Adipocyte (in vitro differentiated cells): Measurements from ENCODE around the gene GABARAPL2.

ENCODE experiments used
- DNase-seq: peaks from one replicate; pipeline ENCODE4 v3.0.0-alpha.2; 2015; ENCODE audit warnings: low read depth
- H3K27me3 ChIP-seq: replicated peaks from 2 replicates; pipeline ENCODE4 v1.7.0; 2013; ENCODE audit warnings: mild to moderate bottlenecking, low read length, moderate library complexity; ENCODE audit not compliant: control insufficient read depth, insufficient read depth
- H3K36me3 ChIP-seq: 2 replicates; pipeline ENCODE4 v1.7.0; 2013; ENCODE audit warnings: low read length, mild to moderate bottlenecking, moderate library complexity; ENCODE audit not compliant: control insufficient read depth, insufficient read depth, severe bottlenecking
- H3K4me1 ChIP-seq: 2 replicates; pipeline ENCODE4 v1.7.0; 2013; ENCODE audit warnings: mild to moderate bottlenecking, low read length, moderate library complexity; ENCODE audit not compliant: control insufficient read depth, insufficient read depth
- H3K4me3 ChIP-seq: 2 replicates; pipeline ENCODE4 v1.7.0; 2013; ENCODE audit warnings: mild to moderate bottlenecking, low read length, moderate library complexity
- H3K9ac ChIP-seq: 2 replicates; pipeline ENCODE4 v1.7.0; 2013; ENCODE audit warnings: mild to moderate bottlenecking, low read length, moderate library complexity
- H3K9me3 ChIP-seq: 2 replicates; pipeline ENCODE4 v1.7.0; 2013; ENCODE audit warnings: mild to moderate bottlenecking, low read length, moderate library complexity; ENCODE audit not compliant: control insufficient read depth

GABARAPL2 gene

DNA sequence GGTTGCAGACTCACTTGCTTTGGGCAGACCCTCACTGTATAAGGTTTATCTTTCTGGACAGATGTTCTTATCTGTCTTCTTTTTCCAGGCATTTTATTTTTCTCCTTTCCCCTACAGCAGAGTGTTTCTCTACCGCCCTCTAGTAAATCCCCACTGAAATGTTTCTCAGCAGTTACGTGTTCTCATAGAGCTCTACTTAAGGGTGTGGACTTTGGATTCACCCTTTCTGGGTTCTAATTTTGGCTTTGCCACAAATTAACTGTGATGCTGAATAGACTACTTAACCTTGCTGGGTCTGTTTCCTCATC lies 54.9 kb downstream of the GABARAPL2 start:
- peaks cover 45% of the 10 kb centered on the region for H3K36me3 ChIP-seq
- H3K4me1 ChIP-seq = peaks cover 28% of the 10 kb centered on the region
- H3K27me3 ChIP-seq = no peaks in the 10 kb centered on the region
- no peaks in the 10 kb centered on the region for H3K9me3 ChIP-seq
- H3K4me3 ChIP-seq = peak overlapping the region; percentile 91
- H3K9ac ChIP-seq = peak overlapping the region; percentile 50
- DNase-seq = peak; percentile 68

DNA sequence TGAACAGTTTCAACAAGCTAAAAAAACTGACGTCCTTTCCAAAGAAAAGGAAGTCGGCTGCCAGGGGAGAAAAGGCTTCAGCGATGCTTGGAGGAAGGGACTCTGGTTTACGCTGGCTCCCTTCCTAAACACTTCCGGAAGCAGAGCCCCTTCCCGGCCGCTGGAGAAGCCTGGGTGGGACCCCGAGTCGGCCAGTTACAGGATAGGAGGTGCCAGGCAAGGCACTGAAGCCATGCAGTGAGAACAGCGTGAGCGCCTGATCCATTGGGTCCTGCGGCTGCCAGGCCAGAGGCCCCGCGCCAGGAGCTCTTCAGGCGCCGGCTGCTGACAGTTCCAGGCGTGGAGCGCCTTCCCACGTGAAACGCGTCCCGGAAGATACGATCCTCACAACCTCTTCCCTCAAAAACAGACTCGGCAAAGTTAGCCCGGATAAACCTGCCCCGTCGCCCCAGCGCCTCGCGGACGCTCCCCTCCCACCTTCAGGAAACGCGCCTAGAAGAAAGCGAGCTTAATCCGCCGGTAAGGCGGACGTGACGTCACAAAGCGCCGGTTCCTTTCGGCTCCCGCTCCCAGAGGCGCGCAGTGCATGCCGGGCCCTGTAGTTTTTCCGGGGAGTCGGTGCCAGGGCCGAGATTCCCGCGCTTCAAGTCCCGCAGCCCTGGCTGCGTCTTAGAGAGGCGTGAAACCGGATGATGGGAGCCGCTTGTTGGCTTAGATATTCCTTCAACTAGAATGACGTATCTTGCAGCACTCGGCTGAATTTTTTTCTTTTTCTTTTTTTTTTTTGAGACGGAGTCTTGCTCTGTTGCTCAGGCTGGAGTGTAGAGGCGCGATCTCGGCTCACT lies 56.8 kb downstream of the GABARAPL2 start, which contains the start of gene ADAT1:
ADAT1 (minus strand) TSS at position 521 of the 845 bp plus-strand sequence. CDS start 2,482 bp downstream, outside the sequence.
- Histone ChIP-seq H3K36me3 (peaks cover 47% of the 10 kb centered on the region), H3K9me3 (no peaks in the 10 kb centered on the region), H3K4me1 (peaks cover 28% of the 10 kb centered on the region), H3K9ac (peak within 1 kb of the TSS; percentile 91), H3K27me3 (no peaks in the 10 kb centered on the region), H3K4me3 (peak within 1 kb of the TSS; percentile 91)
- peak; percentile 100 for DNase-seq

DNA sequence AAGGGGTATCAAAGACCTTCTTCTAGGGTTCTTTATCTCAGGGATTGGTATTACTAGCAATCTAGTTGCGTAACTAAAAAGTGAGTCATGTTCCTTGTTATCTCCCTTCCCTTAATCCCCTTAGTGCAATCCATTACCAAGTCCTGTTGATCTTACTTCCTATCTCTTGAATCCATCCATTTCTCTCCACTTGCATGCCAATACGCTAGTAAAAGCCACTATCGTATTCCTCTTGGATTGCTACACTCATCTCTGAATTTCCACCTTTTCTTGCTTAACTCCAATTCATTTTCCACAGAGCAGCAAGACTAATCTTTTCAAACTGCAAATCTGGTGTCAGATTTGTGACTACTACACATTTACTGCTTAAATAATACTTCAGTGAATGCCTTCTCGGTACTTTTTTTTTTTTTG lies 58.7 kb downstream of the GABARAPL2 start:
- H3K36me3 ChIP-seq = peaks cover 51% of the 10 kb centered on the region
- H3K9ac ChIP-seq = no peak overlapping the region
- peak; percentile 48 for DNase-seq
- no peaks in the 10 kb centered on the region for H3K9me3 ChIP-seq
- H3K27me3 ChIP-seq = no peaks in the 10 kb centered on the region
- H3K4me3 ChIP-seq = no peak overlapping the region
- peaks cover 28% of the 10 kb centered on the region for H3K4me1 ChIP-seq

DNA sequence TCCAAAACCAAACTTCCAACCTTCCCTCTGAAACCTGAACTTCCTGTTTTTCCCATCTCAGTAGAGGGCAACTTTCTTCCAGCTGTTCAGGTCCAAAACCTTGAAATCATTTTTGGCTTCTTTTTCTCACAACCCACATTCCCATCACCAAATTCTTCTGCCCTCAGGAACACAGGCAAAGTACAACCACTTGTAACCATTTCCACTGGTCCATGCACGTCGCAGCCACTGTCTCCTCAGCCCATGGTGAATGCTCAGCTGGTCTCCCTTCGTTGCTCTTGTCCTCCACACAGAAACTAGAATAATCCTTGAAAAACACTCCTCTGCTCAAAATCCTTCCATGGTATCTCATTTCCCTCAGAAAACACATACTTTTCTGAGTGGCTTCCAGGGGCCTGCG lies 60.6 kb downstream of the GABARAPL2 start:
- DNase-seq = no peak
- H3K36me3 ChIP-seq = peaks cover 62% of the 10 kb centered on the region
- no peaks in the 10 kb centered on the region for H3K27me3 ChIP-seq

More for the DNA sequence above, 60.6 kb downstream of the GABARAPL2 start:
- H3K4me3 ChIP-seq = no peak overlapping the region
- no peaks in the 10 kb centered on the region for H3K9me3 ChIP-seq
- H3K4me1 ChIP-seq = peaks cover 15% of the 10 kb centered on the region
- no peak overlapping the region for H3K9ac ChIP-seq
